Adrenal gland (tissue), 5 donors: ENCODE data around the gene AVL9.

Source experiments
- CTCF ChIP-seq, 6 experiments: fragments of 450-650 bp in 4 of 6; fragments of 200-600 bp in 2 of 6; sonication (generic) in 1 of 6; IDR thresholded peaks; 1 replicate in 5 of 6; 2 replicates in 1 of 6; pipeline versions ENCODE4 v1.5.1 to v1.8.0; 2016 to 2021; ENCODE audit warnings: antibody characterized with exemption in 6 of 6, mild to moderate bottlenecking in 2 of 6, moderate library complexity in 1 of 6
- POLR2A ChIP-seq, 2 donors: fragments of 450-650 bp; IDR thresholded peaks; one replicate each; pipeline ENCODE4 v1.6.1; 2017; ENCODE audit warnings: antibody characterized with exemption in 2 of 2, mild to moderate bottlenecking in 2 of 2, moderate library complexity in 1 of 2
- donor health status: DM: no; HTN: no; CAD: no.

GRCh38 chr7:32618987-32619386, 123.7 kb downstream of the AVL9 start:
- TF ChIP-seq CTCF (IDR thresholded peaks at IDR 0.05), result no peak
- TF ChIP-seq POLR2A (IDR thresholded peaks at IDR 0.05), result no peak
